Osteocyte (in vitro differentiated cells): ENCODE results near the gene PARP9. TPM values are rescaled to one million over a fixed set of nuclear protein-coding genes. Genes with fewer than 3 reads are reported as not detected.

Source experiments
- DNase-seq: peaks from one replicate; pipeline ENCODE4 v3.0.0; 2021; ENCODE audit warnings: mixed read lengths; ENCODE audit not compliant: unreplicated experiment; ENCODE audit errors: extremely low spot score
- H3K27ac Mint-ChIP-seq: one replicate; pipeline ENCODE4 v1.8.0; 2021; ENCODE audit warnings: mild to moderate bottlenecking, mixed read lengths; ENCODE audit not compliant: unreplicated experiment
- H3K27me3 Mint-ChIP-seq: one replicate; pipeline ENCODE4 v1.8.0; 2021; ENCODE audit warnings: mixed read lengths; ENCODE audit not compliant: unreplicated experiment
- H3K36me3 Mint-ChIP-seq: one replicate; pipeline ENCODE4 v1.8.0; 2021; ENCODE audit warnings: mixed read lengths; ENCODE audit not compliant: unreplicated experiment
- H3K4me1 Mint-ChIP-seq: one replicate; pipeline ENCODE4 v1.8.0; 2021; ENCODE audit warnings: mixed read lengths; ENCODE audit not compliant: unreplicated experiment
- H3K4me3 Mint-ChIP-seq: one replicate; pipeline ENCODE4 v1.8.0; 2021; ENCODE audit warnings: mild to moderate bottlenecking, moderate library complexity, mixed read lengths; ENCODE audit not compliant: unreplicated experiment
- H3K9me3 Mint-ChIP-seq: one replicate; pipeline ENCODE4 v1.8.0; 2021; ENCODE audit warnings: mixed read lengths; ENCODE audit not compliant: unreplicated experiment
- CTCF ChIP-seq: fragments of 200-600 bp; sonication (generic); IDR thresholded peaks from 2 replicates; pipeline ENCODE4 v1.5.0; 2021; ENCODE audit warnings: antibody characterized with exemption, mild to moderate bottlenecking, moderate library complexity
- total RNA-seq: library from RNA; stranded (reverse); gene quantifications from 2 replicates; pipeline ENCODE4 v1.2.1, GENCODE V29; 2021

Gene PARP9
- total RNA-seq, 1 donor from 2014 or later = 18.9 TPM

DNA sequence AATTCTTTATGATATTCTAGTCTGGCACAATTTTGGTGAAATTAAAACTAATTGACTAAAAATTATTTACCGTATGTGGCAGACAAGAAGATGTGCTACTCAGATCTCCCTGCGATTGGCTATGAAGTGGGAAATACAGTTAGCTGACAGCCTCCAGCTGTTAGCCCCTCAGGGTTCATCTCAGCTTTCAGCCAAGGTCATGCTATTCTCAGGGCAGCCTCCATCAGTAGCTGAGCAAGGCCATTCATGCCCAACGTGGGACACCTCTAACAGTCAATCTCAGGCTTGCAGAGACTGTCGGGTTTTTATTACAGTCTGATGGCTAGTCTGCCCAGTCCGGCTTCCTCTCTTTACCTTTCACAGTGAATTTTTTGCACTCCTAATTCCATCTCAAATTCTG, 6.7 kb downstream of the PARP9 start:
- Mint-ChIP-seq H3K27ac (no peak overlapping the region), H3K36me3 (peaks cover 40% of the 10 kb centered on the region), H3K4me3 (no peak overlapping the region), H3K27me3 (no peaks in the 10 kb centered on the region), H3K4me1 (peaks cover 2% of the 10 kb centered on the region), H3K9me3 (no peaks in the 10 kb centered on the region)
- no peak for TF ChIP-seq CTCF
- DNase-seq = no peak

- DNase-seq = no peak
- Mint-ChIP-seq H3K27me3 (no peaks in the 10 kb centered on the region), H3K27ac (no peak overlapping the region), H3K4me1 (peaks cover under 1% of the 10 kb centered on the region), H3K4me3 (no peak overlapping the region), H3K9me3 (no peaks in the 10 kb centered on the region), H3K36me3 (peaks cover 51% of the 10 kb centered on the region)
- TF ChIP-seq CTCF = no peak
Observed at GRCh38 chr3:122555275-122556071, 8.6 kb downstream of the PARP9 start.

- no peak for TF ChIP-seq CTCF
- Mint-ChIP-seq H3K27ac (no peak overlapping the region), H3K36me3 (peaks cover 59% of the 10 kb centered on the region), H3K4me1 (no peaks in the 10 kb centered on the region), H3K4me3 (no peak overlapping the region), H3K27me3 (no peaks in the 10 kb centered on the region), H3K9me3 (no peaks in the 10 kb centered on the region)
- no peak for DNase-seq
Observed at GRCh38 chr3:122553171-122553570, 10.9 kb downstream of the PARP9 start.

DNA sequence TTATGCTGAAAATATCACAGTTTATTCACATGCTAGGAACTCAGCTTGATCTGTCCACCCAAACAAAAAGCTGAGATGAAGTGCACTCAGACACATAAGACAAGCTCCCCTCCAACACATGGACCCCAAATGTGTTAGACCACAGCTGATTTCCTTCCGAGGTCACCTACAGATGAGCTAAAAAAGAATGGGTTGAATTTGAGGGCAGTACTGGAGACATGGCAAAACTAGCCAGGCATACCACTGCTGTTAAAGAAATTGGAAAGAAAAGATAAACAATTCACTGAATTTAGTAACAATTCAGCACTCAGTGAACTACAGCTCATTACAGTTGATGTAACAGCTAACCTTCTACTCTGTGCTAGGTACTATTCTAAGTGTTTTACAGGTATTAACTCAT, 15.5 kb downstream of the PARP9 start:
- Mint-ChIP-seq H3K27ac (no peak overlapping the region), H3K4me1 (no peaks in the 10 kb centered on the region), H3K36me3 (peaks cover 63% of the 10 kb centered on the region), H3K9me3 (no peaks in the 10 kb centered on the region), H3K27me3 (no peaks in the 10 kb centered on the region), H3K4me3 (no peak overlapping the region)
- TF ChIP-seq CTCF = no peak
- no peak for DNase-seq

GRCh38 chr3:122548076-122548475, 16.0 kb downstream of the PARP9 start:
- Mint-ChIP-seq H3K4me3 (no peak overlapping the region), H3K4me1 (no peaks in the 10 kb centered on the region), H3K9me3 (no peaks in the 10 kb centered on the region), H3K27me3 (no peaks in the 10 kb centered on the region), H3K36me3 (peaks cover 62% of the 10 kb centered on the region), H3K27ac (no peak overlapping the region)
- no peak for TF ChIP-seq CTCF
- no peak for DNase-seq
